Measurements from ENCODE around the gene NRN1L. TPM values are rescaled to one million over a fixed set of nuclear protein-coding genes. Genes with fewer than 3 reads are reported as not detected.
A peak's percentile ranks its signal among the peaks of the same experiment; 100 is the strongest.

NRN1L gene
- total RNA-seq, 4 donors from 2014 or later: 1.2 to 2.4 TPM; not detected in 2

GRCh38 chr16:67846063-67846319 lies 38.7 kb upstream of the NRN1L start:
- TF ChIP-seq CTCF (IDR thresholded peaks at IDR 0.05) (no peak), EP300 (IDR thresholded peaks at IDR 0.05) (no peak), POLR2A (IDR thresholded peaks at IDR 0.05) (no peak), POLR2AphosphoS5 (IDR thresholded peaks at IDR 0.05) (no peak)
- Histone ChIP-seq H3K27ac (peak overlapping the region; percentile 11 to 100 (median 97)), H3K36me3 (no peaks in the 10 kb centered on the region), H3K4me1 (peaks cover 6 to 82% (median 39%) of the 10 kb centered on the region in 3 donors), H3K27me3 (no peaks in the 10 kb centered on the region), H3K4me3 (peak overlapping the region; percentile 74 to 97), H3K9me3 (no peaks in the 10 kb centered on the region)
- no peak for ATAC-seq
- 0 to 4% methylated on average over 2 of the region's 2 CpGs for WGBS, 2 donors (ENCODE audit: low coverage in 1 of 2)

- H3K27me3 ChIP-seq: no peaks in the 10 kb centered on the region
- peak; percentile 88 for ATAC-seq
- H3K4me3 ChIP-seq: peak within 1 kb of the TSS; percentile 74 to 97
- H3K27ac ChIP-seq: peak within 1 kb of the TSS; percentile 11 to 100 (median 97)
- H3K4me1 ChIP-seq: peaks cover 6 to 80% (median 39%) of the 10 kb centered on the region in 3 donors
- H3K36me3 ChIP-seq: no peaks in the 10 kb centered on the region
- H3K9me3 ChIP-seq: no peaks in the 10 kb centered on the region
- no peak for TF ChIP-seq CTCF (IDR thresholded peaks at IDR 0.05)
- TF ChIP-seq POLR2AphosphoS5 (IDR thresholded peaks at IDR 0.05): peak; percentile 72
- TF ChIP-seq EP300 (IDR thresholded peaks at IDR 0.05): no peak
- TF ChIP-seq POLR2A (IDR thresholded peaks at IDR 0.05): peak; percentile 36 to 60
- 0% methylated on average over 1 of the region's 57 CpGs; no CpG with 5 or more reads in 1 of the 2 donors for WGBS, 2 donors (ENCODE audit: low coverage in 1 of 2)
These were observed 38.2 kb upstream of the NRN1L start, which contains the start of gene NUTF2 for GRCh38 chr16:67846320-67847063. NUTF2 (plus strand) TSS chr16:67846933; CDS start chr16:67865131, 18,198 bp downstream.

GRCh38 chr16:67847064-67847861 lies 37.4 kb upstream of the NRN1L start, which contains the start of gene CENPT:
CENPT (minus strand) TSS chr16:67847693; CDS start chr16:67833859, 13,834 bp downstream.
- 0% methylated on average over 4 to 6 of the region's 62 CpGs for WGBS, 2 donors (ENCODE audit: low coverage in 1 of 2)
- peak; percentile 70 for ATAC-seq
- H3K4me1 ChIP-seq: peaks cover 6 to 79% (median 39%) of the 10 kb centered on the region in 3 donors
- TF ChIP-seq POLR2A (IDR thresholded peaks at IDR 0.05) (peak in 1 of 2 donors; percentile 47), POLR2AphosphoS5 (IDR thresholded peaks at IDR 0.05) (no peak), EP300 (IDR thresholded peaks at IDR 0.05) (no peak), CTCF (IDR thresholded peaks at IDR 0.05) (peak in 2 of 4 experiments; percentile 11 to 14)
- H3K9me3 ChIP-seq: no peaks in the 10 kb centered on the region
- H3K27me3 ChIP-seq: no peaks in the 10 kb centered on the region
- H3K4me3 ChIP-seq: peak within 1 kb of the TSS; percentile 74 to 97
- no peaks in the 10 kb centered on the region for H3K36me3 ChIP-seq
- peak within 1 kb of the TSS; percentile 11 to 100 (median 97) for H3K27ac ChIP-seq

GRCh38 chr16:67848118-67848517 lies 36.6 kb upstream of the NRN1L start:
- WGBS, 2 donors (ENCODE audit: low coverage in 1 of 2): 77 to 90% methylated on average over 2 to 4 of the region's 11 CpGs
- peak overlapping the region in 1 of 2 donors; percentile 97 for H3K4me3 ChIP-seq
- H3K27me3 ChIP-seq: no peaks in the 10 kb centered on the region
- H3K36me3 ChIP-seq: no peaks in the 10 kb centered on the region
- TF ChIP-seq EP300 (IDR thresholded peaks at IDR 0.05): no peak
- no peak for TF ChIP-seq CTCF (IDR thresholded peaks at IDR 0.05)
- no peak for TF ChIP-seq POLR2A (IDR thresholded peaks at IDR 0.05)
- H3K27ac ChIP-seq: peak overlapping the region in 3 of 4 donors; percentile 95 to 100 (median 99)
- H3K4me1 ChIP-seq: peaks cover 6 to 72% (median 39%) of the 10 kb centered on the region in 3 donors
- ATAC-seq: no peak
- H3K9me3 ChIP-seq: no peaks in the 10 kb centered on the region

Data from gastroesophageal sphincter (tissue), 4 donors.